ENCODE data around the gene RASGRF2. TPM values are rescaled to one million over a fixed set of nuclear protein-coding genes. Genes with fewer than 3 reads are reported as not detected.

RASGRF2 gene
- total RNA-seq, 4 donors from 2014 or later: 19.5 to 45.3 (median 34.6) TPM

DNA sequence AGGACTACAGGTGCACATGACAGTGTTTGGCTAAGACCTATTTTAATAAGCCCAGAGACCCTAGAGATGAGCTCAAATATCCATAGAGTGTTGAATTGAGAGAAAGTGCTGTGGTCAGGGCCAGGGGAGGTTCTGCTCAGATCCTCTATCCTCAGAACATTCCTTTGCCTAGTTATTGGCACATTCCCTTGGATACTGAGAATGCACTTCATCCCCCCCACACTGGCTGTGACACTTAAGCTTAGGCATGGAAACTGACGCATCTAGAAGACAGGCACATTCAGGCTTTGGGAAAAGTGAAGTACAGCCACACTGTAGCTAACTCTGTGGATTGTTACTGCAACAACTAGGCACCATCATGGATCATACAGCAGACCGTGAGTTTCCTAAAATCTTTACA is 27.1 kb upstream of the RASGRF2 start:
- DNase-seq (ENCODE audit: low spot score in 2 of 2): no peak
- no peaks in the 10 kb centered on the region for H3K9me3 ChIP-seq
- TF ChIP-seq POLR2A (IDR thresholded peaks at IDR 0.05): no peak
- TF ChIP-seq EP300 (IDR thresholded peaks at IDR 0.05): no peak
- TF ChIP-seq, protein P1, sequence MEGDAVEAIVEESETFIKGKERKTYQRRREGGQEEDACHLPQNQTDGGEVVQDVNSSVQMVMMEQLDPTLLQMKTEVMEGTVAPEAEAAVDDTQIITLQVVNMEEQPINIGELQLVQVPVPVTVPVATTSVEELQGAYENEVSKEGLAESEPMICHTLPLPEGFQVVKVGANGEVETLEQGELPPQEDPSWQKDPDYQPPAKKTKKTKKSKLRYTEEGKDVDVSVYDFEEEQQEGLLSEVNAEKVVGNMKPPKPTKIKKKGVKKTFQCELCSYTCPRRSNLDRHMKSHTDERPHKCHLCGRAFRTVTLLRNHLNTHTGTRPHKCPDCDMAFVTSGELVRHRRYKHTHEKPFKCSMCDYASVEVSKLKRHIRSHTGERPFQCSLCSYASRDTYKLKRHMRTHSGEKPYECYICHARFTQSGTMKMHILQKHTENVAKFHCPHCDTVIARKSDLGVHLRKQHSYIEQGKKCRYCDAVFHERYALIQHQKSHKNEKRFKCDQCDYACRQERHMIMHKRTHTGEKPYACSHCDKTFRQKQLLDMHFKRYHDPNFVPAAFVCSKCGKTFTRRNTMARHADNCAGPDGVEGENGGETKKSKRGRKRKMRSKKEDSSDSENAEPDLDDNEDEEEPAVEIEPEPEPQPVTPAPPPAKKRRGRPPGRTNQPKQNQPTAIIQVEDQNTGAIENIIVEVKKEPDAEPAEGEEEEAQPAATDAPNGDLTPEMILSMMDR (IDR thresholded peaks at IDR 0.05): no peak
- H3K36me3 ChIP-seq: no peaks in the 10 kb centered on the region
- H3K4me1 ChIP-seq: no peaks in the 10 kb centered on the region
- H3K4me3 ChIP-seq: no peak overlapping the region
- no peak overlapping the region for H3K27ac ChIP-seq
- no peaks in the 10 kb centered on the region for H3K27me3 ChIP-seq
- 93 to 95% methylated on average over 2 of the region's 2 CpGs for WGBS, 2 donors

DNA sequence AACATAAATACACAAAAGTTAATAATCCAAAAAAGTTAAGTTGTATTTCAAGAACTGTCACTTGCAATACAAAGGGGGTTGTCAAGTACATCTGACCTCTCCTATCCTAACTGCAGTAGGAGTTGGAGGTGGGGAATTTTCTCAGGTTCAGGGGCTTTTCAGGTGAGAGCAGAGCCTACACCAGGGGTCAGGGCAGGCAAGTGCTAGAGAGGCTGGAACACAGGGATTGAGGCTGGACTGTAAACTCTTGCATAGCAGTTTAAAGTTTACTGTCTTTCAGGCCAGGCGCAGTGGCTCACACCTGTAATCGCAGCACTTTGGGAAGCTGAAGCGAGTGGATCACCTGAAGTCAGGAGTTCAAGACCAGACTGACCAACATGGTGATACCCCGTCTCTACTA is 25.4 kb upstream of the RASGRF2 start:
- 92 to 95% methylated on average over 4 of the region's 4 CpGs for WGBS, 2 donors
- TF ChIP-seq EP300 (IDR thresholded peaks at IDR 0.05) (no peak), POLR2A (IDR thresholded peaks at IDR 0.05) (no peak)
- TF ChIP-seq, protein P1 (IDR thresholded peaks at IDR 0.05): no peak

DNA sequence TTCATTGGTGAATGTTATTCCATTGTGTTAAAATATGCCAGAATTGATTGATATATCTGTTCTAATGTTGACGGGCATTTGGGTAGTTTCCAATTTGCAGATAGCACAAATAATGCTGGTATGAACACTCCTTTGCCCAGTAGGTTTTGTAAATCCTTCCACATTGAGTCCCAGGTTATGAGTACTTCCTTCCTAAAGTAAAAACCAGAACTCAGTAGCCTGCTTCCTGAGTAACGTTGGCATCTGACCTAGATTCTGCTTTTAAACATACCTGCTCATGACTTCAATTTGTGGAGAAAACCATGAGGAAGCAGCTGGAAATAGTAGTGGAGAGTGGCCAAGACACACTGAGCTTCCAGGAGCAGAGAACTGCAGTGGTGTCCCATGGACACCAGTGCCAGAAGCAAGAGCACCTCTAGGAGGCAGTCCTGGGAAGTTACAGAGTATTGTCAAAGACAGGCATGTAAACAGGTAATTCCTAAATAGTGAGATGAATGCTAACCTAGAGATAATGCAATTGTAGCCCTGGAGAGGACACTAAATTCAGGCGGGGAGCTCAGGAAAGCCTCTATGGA is 24.3 kb upstream of the RASGRF2 start:
- no peak for DNase-seq (ENCODE audit: low spot score in 2 of 2)
- H3K4me1 ChIP-seq: no peaks in the 10 kb centered on the region
- no peaks in the 10 kb centered on the region for H3K36me3 ChIP-seq
- no peak overlapping the region for H3K4me3 ChIP-seq
- H3K27me3 ChIP-seq: no peaks in the 10 kb centered on the region
- H3K9me3 ChIP-seq: no peaks in the 10 kb centered on the region
- TF ChIP-seq POLR2A (IDR thresholded peaks at IDR 0.05): no peak
- no peak for TF ChIP-seq EP300 (IDR thresholded peaks at IDR 0.05)
- TF ChIP-seq, protein P1 (IDR thresholded peaks at IDR 0.05): no peak
- WGBS, 2 donors: 65 to 66% methylated on average over 3 of the region's 3 CpGs
- no peak overlapping the region for H3K27ac ChIP-seq

More for the DNA sequence above, 25.4 kb upstream of the RASGRF2 start:
- no peak overlapping the region for H3K27ac ChIP-seq
- DNase-seq (ENCODE audit: low spot score in 2 of 2): no peak
- no peaks in the 10 kb centered on the region for H3K9me3 ChIP-seq
- no peaks in the 10 kb centered on the region for H3K27me3 ChIP-seq
- no peak overlapping the region for H3K4me3 ChIP-seq
- no peaks in the 10 kb centered on the region for H3K4me1 ChIP-seq
- no peaks in the 10 kb centered on the region for H3K36me3 ChIP-seq

DNA sequence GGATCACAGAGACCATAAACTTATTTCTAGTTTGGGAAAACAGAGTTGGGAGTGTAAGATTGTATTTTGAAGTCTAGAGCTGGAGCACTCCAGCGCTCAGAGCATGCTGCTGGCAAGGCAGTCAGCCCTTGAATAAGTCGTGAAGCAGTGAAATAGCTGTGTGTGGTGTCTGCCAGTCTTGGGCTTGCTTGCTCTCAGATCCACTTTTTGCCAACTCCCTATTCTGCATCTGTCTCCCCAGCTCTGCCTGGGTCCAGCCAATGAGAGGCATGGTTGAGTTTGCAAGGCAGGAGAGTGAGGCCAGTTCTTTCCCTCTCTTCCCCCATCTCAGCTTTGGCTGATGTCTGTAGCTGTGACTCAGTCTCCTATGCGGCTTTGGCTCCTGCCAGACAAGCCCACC is 23.3 kb upstream of the RASGRF2 start:
- Histone ChIP-seq H3K27me3 (no peaks in the 10 kb centered on the region), H3K36me3 (no peaks in the 10 kb centered on the region), H3K4me1 (no peaks in the 10 kb centered on the region), H3K9me3 (no peaks in the 10 kb centered on the region), H3K4me3 (no peak overlapping the region), H3K27ac (no peak overlapping the region)
- TF ChIP-seq POLR2A (IDR thresholded peaks at IDR 0.05) (no peak), EP300 (IDR thresholded peaks at IDR 0.05) (no peak)
- TF ChIP-seq, protein P1 (IDR thresholded peaks at IDR 0.05): no peak
- DNase-seq (ENCODE audit: low spot score in 2 of 2): no peak
- 75 to 85% methylated on average over 3 of the region's 3 CpGs for WGBS, 2 donors

DNA sequence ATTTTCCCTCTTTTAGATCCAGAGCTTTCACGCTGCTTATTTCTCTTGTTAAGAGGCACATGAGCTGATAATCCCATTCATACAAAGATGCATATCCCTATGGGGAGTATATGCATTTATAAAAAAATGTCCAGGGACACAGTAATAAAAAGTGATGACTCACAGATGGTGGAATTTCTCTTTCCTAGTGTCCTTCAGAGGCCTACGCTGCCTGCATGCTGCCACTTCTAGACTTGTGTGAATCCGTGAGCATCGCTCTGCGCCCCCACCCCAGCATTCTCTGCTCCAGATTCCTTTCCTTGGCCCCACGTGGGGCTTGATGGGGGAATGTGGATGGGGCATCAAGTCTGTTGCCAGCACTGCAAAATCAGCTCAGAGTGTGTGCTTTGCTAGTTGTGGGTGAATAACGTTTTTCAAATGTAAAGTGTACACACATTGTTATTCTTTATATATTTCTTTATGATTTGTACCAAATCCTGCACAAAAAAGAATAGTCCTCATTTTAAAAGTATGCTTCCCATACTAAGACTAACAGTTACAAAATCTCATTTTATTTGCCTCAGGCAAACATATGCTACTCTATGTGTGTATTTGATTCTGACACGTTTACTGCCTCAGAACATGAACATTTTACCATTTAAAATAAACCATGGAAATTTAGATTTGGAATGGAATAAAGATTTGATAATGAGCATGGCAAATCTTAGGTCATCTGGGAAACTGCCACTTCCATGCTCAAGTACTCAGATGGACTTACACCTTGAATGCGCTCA is 22.4 kb upstream of the RASGRF2 start:
- no peak for DNase-seq (ENCODE audit: low spot score in 2 of 2)

More for the DNA sequence above, 22.4 kb upstream of the RASGRF2 start:
- no peak overlapping the region for H3K27ac ChIP-seq
- no peaks in the 10 kb centered on the region for H3K36me3 ChIP-seq
- 61 to 64% methylated on average over 9 of the region's 9 CpGs for WGBS, 2 donors
- TF ChIP-seq POLR2A (IDR thresholded peaks at IDR 0.05) (no peak), EP300 (IDR thresholded peaks at IDR 0.05) (no peak)
- TF ChIP-seq, protein P1 (IDR thresholded peaks at IDR 0.05): no peak
- H3K4me1 ChIP-seq: no peaks in the 10 kb centered on the region
- no peaks in the 10 kb centered on the region for H3K27me3 ChIP-seq
- H3K4me3 ChIP-seq: no peak overlapping the region
- H3K9me3 ChIP-seq: no peaks in the 10 kb centered on the region
